Measurements from ENCODE around the gene GPC2.
A peak's percentile ranks its signal among the peaks of the same experiment; 100 is the strongest.

The GPC2 gene

DNA sequence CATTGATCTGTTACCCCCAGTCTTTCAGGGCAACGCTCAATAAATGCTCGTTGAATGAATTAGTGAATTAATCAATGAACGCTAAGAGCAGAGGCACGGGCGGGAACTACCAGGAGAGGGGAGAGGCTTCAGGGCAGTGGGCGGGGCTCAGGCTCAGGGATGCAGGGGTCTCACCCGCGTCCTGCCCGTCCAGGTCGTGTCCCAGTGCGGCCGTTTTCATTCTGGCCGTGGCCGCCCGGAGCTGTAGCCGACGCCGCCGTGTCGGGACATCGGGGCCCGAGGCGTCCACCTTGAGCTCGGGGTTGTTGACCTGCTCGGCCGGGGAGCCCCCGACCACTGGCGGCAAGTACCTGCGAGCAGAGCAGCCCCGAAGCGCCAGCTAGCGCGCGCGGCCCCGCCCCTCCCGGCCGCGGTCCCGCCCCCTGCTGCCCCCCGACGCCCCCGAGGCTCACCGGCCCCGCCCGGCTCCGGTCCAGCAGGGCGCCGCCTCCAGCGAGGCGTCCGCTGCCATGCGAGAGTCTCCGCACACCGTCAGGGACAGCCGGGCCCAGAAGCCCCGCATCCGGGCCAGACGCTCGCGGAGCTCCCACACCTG, 6.0 kb downstream of the GPC2 start:
- DNase-seq (ENCODE audit: low read depth in 3 of 3, low spot score in 1 of 3), result no peak

DNA sequence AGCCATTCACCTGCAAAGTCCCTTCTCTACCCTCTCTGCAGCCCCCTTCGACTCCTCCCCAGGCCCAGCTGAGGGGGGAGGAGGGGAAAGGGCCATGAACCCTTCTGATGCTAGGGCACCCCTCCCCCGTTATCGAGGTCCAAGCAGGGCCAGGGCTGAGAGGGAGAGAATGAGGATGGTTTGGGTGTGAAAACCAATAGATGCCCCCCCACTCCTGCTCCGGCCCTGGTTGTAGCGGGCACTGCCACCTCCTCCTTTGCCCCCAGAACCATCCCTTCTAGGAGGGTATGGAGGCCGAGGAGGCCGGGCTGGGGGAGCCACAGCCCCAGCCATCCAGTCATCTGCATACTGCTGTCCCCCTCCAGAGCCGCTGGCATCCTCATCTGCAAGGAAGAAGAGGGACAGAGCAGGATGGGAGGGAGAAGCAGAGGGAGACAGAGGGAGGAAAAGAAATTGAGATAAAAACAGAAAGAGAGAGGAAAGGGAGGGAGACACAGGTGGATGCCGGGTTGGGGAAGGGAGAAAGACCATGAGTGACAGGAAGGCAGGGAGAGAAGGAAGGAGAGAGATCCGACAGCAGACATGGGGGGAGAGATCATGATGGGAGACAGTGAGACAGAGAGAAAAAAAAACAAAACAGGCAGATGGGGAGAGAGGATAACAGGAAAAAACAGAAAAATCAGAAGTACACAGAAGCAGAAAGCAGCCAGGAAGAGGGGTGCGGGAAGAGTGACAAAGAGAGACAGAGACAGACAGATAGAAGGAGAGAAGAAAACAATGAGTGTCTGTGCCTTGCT, 6.9 kb downstream of the GPC2 start:
- DNase-seq (ENCODE audit: low read depth in 3 of 3, low spot score in 1 of 3), result no peak

DNA sequence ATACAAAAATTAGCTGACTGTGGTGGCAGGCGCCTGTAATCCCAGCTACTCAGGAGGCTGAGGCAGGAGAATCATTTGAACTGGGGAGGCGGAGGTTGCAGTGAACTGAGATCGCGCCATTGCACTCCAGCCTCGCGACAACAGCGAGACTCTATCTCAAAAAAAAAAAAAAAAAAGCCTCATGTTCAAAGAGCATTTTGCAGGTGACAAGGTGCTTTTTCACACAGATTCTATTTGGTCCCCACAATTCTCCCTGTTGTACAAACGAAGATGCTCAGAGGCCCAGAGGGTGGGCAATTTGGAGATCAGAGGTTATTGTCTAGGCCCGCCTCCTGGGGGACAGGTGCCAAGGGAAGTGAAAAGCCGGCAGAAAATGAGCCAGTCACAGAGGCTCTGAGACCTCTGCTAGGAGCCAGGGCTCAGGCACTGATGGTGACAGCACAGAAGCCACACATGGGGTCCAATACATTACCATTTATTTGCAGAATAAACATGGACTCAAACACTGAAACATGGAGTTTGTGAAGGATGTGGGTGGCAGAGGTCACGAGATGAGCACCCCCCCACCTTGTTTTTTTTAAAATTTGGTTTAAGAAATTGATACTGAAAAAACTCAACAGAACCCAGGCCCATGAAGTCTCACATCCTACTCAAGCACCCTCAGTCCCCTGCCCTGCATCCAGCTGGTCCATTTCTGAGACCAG, 7.9 kb downstream of the GPC2 start:
- no peak for DNase-seq (ENCODE audit: low read depth in 3 of 3, low spot score in 1 of 3)

DNA sequence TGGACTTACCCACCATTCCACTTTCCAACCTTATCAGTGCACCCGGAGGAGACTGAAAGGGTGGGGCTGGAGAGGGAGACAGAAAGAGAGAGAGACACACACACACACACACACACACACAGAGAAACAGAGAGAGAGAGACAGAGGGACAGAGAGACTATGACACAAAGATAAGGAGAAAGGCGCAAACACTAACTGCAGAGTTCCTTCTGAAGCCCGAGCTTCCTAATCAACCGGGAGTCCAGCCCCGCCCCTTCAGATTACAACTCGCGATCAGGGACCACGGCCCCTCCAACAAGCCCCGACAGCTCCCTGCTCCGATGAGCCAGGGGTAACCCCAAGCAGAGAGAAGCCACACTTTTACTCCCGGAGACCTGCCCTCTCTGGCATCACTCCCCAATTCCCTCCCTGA, 9.3 kb downstream of the GPC2 start:
- DNase-seq (ENCODE audit: low read depth in 3 of 3, low spot score in 1 of 3), result no peak

DNA sequence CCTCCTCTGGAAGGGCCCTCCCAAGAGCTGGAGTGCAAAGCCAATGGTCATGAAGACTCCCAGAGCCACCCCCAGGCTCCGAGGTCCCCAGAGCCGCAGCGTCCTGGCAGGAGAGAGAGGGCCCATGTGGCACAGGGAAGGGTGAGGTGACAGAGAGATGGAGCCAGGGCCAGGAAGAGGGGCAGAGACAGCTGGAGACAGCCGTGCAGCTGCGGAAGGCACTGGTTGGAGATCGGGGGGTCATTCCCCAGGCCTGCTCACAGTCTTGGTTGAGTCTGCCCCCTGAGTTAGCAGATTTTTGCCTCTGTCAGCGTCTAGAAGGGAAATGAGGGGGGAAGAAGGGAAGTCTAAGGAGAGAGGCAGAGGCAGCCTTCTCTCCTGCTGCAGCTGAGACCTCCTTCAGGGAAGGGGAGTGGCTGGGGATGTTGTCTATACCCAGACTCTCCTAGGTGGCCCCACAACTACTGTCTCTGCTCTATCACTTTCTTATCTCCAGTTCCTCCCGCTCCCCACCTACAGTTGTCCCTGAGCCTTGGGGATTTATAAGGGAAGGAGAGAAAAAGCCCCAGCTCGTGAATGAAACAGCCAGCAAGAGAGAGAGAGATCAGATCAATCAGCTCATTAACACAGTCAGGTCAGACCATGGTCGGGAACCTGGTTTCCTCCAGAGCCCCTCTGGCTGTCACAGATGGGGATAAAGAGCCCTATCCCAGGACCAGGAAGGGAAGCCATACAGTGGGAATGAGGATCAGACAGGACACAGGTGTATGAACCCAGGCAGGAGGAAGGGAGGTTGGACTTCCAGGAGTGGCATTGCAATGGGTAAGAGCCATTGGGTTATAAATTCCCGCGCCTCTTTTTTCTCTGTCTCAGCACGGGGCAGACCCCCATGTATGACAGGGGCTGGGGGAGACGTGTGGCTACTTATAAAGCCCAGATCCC, 9.9 kb downstream of the GPC2 start:
- no peak for DNase-seq (ENCODE audit: low read depth in 3 of 3, low spot score in 1 of 3)

DNA sequence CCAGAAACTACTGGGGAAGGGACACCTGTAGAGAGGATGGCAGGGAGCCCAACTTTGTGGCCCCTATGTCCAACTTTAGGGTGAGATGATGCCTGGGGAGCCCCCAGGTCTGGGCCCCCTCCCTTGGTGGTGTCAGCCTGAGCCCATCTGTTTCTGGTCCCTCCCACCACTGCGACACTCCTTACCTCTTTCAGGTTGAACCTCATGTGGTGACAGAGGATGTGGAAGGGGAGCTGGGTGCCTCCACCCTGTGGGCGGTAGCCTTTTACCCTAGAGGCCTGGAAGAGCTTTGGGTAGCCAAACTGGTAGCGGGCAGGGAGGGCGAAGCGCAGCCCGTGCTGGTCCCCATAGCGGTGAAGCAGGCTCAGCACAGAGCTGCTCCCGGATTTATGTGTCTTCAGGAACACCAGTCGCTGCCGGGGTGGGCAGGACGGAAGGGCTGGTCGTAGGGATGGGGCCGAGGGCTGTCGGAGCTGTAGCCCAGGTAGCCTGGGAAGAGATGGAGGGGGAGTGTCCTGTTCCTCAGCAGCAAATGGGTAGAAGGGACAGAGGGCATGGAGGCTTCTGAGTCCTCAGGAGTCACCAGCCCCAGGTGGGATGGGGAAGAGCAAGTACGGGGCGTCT, 10.8 kb downstream of the GPC2 start:
- DNase-seq (ENCODE audit: low read depth in 3 of 3, low spot score in 1 of 3), result no peak

DNA sequence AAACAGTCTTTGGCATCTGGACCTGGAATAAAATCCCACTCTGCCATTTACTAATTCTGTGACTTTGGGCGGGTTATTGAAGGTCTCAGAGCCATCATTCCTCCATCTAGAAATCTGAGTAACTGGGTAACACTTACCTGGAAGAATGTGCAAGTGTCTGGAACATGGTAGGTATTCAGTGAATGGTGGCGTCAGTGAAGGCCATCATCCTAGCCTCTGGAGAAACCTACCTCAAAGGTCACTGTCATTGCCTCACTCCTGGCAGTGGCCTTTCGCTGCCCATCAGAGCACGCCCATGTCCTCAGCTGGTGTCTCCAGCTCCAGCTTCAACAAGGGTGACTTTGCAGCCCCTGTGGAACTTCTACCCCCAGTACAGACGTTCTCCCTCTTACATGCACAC, 13.3 kb downstream of the GPC2 start:
- DNase-seq (ENCODE audit: low read depth in 3 of 3, low spot score in 1 of 3), result no peak

DNA sequence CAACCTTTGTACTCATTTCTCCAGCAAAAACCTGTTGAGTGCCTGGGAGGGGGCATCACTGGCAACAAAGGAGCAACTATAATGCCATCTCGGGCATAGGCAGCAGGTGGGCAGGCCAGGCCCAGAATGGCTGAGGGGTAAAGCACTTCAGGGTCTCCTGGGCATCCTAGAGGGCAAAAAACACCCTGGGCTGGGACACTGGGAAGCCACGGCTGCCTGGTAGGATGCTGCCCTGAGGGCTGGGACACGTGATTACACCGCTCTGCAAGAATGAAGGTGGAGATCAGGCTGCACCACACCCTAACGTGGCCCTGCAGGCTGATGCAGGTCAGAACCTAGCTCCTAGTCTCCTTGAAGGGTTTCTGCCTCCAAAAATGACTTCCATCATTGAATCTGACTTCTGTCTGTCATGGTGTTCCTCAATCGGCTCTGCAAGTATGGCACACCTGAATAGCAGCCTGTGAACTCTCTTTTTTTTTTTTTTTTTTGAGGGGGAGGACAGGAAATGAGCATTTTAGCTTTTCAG, 14.1 kb downstream of the GPC2 start:
- DNase-seq (ENCODE audit: low read depth in 3 of 3, low spot score in 1 of 3), result no peak

DNA sequence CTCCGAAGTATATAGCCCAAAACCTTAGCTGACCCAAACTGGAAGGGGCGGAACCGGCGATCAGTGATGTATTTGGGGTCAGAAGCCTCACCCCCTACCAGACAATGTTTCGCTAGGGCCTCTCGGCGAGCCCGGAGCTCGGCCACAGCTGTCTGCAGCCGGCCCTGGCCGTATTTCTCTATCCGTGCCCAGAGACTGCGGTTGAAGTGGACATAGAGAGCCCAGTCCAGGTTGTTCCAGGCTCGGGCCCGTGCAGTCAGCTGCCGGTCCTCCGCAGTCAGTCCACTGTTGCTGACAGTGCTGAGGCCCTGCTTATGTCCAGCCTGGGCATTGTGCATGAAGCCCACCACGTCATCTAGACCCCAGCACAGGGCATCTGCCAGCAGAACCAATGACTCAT, 17.1 kb downstream of the GPC2 start:
- DNase-seq (ENCODE audit: low read depth in 3 of 3, low spot score in 1 of 3), result no peak

DNA sequence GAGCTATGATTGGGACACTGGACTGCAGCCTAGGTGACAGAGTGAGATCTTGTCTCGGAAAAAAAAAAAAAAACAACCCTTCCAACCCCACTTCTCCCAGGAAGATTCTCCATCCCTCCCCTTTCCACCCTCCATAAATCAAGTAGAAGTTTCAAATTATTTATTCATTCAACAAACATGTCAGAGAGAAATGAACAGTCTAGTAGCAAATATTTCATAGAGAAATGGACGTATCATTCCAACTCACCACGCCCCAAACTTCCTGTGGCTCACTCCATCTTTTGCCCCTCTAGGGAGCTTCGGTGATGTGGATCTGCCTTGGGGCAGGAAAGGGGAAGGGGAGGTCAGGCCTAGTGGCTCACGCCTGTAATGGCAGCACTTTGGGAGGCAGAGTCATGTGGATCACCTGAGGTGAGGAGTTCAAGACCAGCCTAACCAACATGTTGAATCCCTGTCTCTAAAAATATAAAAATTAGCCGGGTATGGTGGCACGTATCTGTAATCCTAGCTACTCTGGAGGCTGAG, 18.0 kb downstream of the GPC2 start:
- DNase-seq (ENCODE audit: low read depth in 3 of 3, low spot score in 1 of 3), result no peak

DNA sequence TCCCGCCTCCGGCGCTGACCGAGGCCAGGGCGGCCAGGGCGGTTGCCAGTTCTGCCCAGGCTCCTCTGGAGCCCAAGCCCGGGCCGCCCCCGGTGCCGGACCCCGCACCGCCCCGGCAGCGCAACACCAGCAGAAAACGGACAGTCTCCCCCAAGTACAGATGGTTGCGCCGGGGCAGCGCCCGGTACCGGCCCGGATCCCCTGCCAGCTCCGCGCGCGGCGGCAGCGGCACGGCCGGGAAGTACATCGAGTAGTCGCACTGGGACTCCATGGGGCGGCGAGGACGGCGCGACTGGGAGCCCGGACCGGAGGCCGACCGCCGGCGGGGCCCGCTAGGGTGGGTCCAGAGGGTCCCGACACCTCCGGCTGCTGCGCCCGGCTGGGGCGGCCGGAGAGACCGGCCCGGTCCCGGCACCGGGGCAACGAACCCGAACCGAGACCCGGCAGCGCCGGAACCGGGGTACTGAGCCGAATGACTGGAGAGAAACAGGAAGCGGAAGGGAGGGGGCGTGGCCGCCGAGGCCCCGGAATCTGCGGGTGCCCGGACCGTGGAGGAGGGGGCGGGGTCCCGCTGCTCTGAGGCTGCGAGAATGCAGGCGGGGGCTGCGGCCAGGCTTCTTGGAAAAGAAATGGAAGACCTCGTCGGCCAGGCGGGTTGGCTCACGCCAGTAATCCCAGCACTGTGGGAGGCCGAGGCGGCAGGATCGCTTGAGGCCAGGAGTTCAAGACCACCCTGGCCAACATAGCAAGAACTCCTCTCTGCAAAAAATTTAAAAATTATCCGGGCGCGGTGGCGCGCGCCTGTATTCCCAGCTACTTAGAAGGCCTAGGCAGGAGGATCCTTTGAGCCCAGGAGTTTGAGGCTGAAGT, 18.7 kb downstream of the GPC2 start, which contains the start of gene TRAPPC14:
Gene TRAPPC14, minus strand, starts transcription at position 495 of the 870 bp plus-strand sequence. Its CDS starts 224 bp downstream, at position 271.
- DNase-seq (ENCODE audit: low read depth in 3 of 3, low spot score in 1 of 3), result peak; percentile 62 to 93 (median 74)

DNA sequence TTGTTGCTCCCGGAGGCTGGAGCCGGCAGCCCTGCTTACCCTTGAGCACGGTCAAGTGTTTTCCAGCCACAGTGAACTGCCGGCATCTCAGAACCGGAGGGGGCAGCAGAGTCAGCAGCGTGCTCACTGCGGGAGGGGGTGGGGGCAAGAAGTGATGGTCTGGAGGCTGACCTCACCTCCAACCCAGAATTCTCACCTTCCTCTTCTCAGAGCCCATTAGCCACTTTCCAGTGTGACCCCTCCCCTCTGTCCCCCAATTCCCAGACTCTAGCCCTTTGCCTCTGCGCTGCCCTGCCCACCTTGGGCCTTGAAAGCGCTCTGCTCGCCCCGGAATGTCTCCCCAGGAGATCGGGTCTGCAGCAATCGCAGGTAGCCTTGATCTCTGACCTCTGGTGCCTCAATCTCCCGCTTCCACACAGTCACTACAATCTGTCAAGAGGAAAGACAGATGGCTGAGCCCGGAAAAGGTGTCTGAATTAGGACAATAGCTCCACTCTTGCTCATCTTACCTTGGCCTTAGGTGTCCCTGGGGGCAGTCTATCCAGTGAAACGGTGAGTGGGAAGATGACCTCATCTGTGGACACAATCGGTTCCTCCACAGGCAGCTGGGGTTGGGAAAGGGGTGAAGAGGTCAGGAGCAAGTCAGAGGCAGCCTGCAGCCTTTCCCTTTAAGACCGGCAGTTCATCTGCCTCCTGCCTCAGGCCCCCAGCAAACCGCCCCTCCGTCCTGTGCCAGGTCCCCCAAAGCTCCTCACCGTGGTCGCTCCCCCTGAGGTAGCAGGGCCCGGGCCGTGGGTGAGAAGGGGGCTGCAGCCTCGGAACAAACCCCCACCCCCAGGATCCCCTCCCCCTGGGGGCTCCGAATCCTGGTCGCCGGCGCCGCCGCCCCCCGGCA, 19.6 kb downstream of the GPC2 start:
- no peak for DNase-seq (ENCODE audit: low read depth in 3 of 3, low spot score in 1 of 3)

DNA sequence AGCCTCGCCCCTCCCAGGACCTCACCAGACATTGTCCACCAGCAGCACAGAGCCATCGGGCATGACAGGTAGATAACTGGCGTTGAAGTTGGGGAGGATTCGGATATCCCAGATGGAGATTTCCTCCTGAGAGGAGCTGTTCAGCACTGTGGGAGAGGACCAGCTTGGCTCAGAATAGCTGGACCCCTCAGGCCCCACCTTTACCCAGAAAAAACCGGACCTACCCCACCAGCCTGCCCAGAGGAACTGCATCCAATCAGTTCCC, 20.2 kb downstream of the GPC2 start:
- DNase-seq (ENCODE audit: low read depth in 3 of 3, low spot score in 1 of 3), result no peak

DNA sequence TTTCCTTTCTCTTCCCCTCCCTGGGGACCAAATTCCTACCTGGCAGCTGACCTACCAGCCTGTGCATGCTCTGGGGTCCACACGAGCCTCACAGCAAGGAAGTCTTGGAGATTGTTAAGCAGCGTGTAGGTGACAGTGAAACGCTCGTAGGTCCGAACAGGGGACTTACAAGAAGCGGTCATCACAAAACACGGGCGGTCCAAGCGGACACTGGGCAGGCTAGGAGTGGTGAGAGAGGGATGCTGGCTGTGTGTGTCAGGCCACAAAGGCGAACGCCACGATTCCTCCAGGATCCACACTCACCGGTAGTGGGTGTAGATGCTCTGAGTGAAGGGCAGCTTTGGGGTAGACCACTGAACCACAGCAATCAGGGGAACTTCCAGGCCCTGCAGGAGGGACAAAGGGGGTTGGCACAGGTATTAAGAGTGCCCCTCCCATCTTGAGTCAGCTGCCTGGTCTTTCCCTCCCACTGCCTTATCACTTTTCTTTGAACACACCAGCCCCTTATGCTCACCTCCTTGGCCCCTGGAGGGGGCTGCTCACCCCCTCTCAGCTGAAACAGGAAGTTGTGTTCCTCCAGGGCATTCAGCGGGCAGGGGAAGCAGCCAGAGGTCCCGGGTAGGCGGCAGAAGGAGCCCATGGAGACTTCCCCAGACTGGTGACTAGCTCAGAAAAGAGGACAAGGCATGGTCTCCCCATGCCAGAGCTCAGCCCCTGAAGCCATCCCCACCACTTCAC, 20.7 kb downstream of the GPC2 start:
- no peak for DNase-seq (ENCODE audit: low read depth in 3 of 3, low spot score in 1 of 3)

DNA sequence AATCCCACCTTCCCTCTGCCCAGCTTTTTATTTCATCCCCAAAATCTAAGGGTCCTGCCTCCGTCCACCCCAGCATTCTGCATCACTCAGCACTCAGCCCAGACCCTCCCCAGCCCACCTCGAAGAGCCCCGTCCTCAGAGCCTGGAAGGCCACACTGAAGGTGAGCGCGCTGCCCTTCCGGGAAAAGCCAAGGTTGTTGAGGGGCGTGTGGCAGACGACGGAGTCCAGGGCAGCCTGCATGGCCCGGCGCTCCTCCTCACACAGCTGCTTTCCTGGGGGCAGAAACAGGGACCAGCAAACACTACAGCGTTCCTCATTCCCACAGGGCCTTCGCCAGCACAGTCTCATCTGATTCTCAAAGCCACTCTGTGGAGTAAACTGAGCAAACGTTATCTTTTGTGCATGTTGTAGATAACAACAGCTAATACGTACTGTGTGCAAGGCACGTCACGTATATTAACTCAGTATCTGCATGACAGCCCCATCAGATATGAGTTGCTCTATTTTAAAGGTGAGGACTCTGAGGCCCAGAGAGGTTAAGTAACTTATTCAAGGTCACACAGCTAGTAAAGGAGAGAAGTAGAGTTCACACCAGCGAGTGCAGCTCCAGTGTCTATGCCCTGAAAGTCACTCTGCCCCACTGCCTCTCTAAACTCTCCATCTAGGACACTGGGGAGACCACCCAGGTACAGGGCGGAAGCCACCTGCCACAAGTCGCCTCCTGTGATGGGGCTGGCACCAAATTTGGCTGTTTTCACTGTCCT, 21.4 kb downstream of the GPC2 start:
- DNase-seq (ENCODE audit: low read depth in 3 of 3, low spot score in 1 of 3), result no peak

DNA sequence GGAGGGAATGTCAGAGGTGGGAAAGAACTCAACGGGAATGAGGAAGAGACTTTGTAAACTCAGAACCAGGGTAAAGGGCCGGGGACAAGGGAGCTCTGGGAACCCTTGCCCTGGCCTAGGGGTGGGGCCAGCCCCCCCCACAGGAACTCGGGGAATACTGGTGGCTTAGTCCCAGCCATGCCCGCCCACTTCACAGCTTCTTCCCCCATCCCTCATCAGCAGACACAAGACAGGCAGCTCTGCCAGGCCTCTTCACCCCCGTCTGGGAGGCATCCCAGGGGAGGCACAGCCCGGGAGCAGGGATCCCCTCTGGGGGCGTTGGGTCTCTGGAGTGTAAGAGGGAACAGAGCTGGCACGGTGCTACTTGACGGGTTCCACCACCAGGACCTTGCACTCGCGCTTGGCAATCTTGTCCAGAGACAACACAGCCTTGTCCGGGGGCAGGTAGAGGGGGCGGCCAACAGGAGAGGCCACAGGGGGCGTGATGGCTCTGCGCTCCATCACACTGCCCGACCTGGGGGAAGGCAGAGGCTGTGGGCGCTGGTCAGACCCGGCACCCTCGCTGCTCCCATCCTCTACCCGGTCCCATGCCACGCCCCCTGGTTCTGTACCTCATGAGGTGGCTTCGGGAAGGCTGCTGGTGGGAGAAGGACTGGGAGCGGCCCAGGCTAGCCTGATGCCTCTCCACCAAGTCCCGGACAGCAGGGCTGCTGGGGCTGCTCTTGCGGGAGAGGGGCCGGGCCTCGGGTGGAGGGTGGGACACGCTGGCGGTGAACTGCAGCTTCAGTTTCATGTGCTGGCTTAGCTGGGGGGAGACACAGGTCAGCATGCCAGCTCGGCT, 22.3 kb downstream of the GPC2 start:
- DNase-seq (ENCODE audit: low read depth in 3 of 3, low spot score in 1 of 3), result no peak
